ENCODE measurements around the gene RASSF4.

DNA sequence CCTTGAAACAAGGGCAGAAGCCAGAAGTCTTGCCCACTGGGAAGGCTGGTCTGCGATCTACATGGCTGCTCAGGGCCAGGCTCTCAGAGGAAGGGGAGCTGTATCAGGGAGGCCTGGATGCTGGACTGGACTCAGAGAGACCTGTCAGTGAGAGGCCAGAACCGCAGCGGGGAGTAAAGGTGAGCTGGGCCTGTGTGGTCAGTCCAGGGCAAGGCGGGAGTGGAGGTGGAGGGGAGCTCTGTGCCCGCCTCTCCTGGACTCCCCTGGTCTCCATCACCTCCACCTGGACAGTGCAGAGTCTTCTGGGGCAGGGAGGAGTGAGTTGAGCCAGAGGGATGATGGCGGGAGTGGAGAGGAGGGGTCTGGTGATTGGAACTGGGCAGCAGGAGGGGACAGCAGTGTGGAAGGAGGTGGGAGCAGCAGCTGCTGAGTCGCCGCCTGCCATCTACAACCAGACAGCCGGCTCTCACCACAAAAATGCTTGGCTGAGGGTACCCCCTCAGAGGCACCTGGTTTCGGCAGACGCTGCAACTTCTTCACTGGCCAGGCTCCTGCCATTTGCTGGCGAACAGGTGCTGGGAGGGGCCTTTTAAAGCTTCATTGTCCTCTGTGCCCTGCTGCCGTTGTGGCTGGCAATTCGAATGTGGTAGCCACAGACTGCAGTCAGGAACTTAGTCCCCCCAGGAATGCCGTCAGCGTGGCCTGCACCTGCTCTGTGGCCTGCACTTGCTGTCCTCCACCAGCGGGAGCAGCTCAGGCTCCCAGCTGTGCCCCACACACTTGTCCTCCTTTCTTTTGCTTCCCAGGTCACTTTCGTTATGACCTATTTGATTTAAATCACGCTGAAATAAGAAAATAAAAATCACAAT, 3.5 kb downstream of the RASSF4 start:
- TF ChIP-seq POLR2A (IDR thresholded peaks at IDR 0.05; ENCODE audit: low read length): no peak
- no peak for TF ChIP-seq GATA1 (IDR thresholded peaks at IDR 0.05; ENCODE audit: low read depth, low read length)
